HepG2 (cell line): Measurements from ENCODE around the gene NAMPT. TPM values are rescaled to one million over a fixed set of nuclear protein-coding genes. Genes with fewer than 3 reads are reported as not detected.

Experiments
- ATAC-seq: fragments of 200-7000 bp; cut with Tn5 transposase; 3 replicates; pipeline ENCODE4 v1.9.1; 2020; ENCODE audit warnings: mild to moderate bottlenecking, moderate library complexity
- BruUV-seq: library from RNA; stranded (reverse); fragments of 400-500 nt; replicated peaks from 2 replicates; lab custom pipeline; 2021; lab: Mats Ljungman, UMichigan
- CTCF ChIA-PET: fragments of 300-600 bp; formaldehyde crosslinking; extraction: SDS; loops from one replicate; lab custom pipeline; 2021; ENCODE audit warnings: low total read pairs, inconsistent platforms, low intra/inter-chr PET ratio; lab: Yijun Ruan, JAX
- POLR2A ChIA-PET: fragments of 350-600 bp; sonication (Branson Sonifier 250); formaldehyde crosslinking; loops from one replicate; lab custom pipeline; 2020; ENCODE audit warnings: antibody characterized with exemption, inconsistent platforms; lab: Yijun Ruan, JAX
- DNase-seq: peaks from one replicate; pipeline ENCODE4 v3.0.0-alpha.2; 2015; ENCODE audit warnings: low spot score
- FAIRE-seq: peaks from 3 replicates; lab custom pipeline; 2011; peaks lifted over from hg19 to GRCh38; lab: Jason Lieb, UNC
- H2AFZ ChIP-seq: one replicate; pipeline ENCODE4 v1.6.1; 2011; ENCODE audit warnings: low read length, inconsistent platforms
- H3K27ac ChIP-seq: fragments of 300-600 bp; 3 replicates; pipeline ENCODE4 v1.8.0; 2011; ENCODE audit warnings: mixed run types, mild to moderate bottlenecking, mixed read lengths, low read length, inconsistent platforms; ENCODE audit not compliant: insufficient read depth; ENCODE audit errors: extremely low read length
- H3K27me3 ChIP-seq, 2 experiments: fragments of 200-600 bp in 1 of 2; 2 replicates in 1 of 2; 3 replicates in 1 of 2; pipeline versions ENCODE4 v1.6.0 to v1.8.0; 2011; ENCODE audit warnings: low read length in 2 of 2, mild to moderate bottlenecking in 2 of 2, moderate library complexity in 2 of 2, inconsistent platforms in 1 of 2; ENCODE audit not compliant: insufficient read depth in 2 of 2, control insufficient read depth in 1 of 2
- H3K36me3 ChIP-seq, 2 experiments: fragments of 200-600 bp in 1 of 2; replicated peaks in 1 of 2; 2 replicates in 1 of 2; 3 replicates in 1 of 2; pipeline versions ENCODE4 v1.5.1 to v1.8.0; 2011; ENCODE audit warnings: low read length in 2 of 2, inconsistent platforms in 1 of 2; ENCODE audit not compliant: insufficient read depth in 2 of 2, control insufficient read depth in 1 of 2
- H3K4me1 ChIP-seq: 2 replicates; pipeline ENCODE4 v1.5.1; 2012; ENCODE audit warnings: low read length, inconsistent platforms; ENCODE audit not compliant: insufficient read depth
- H3K4me2 ChIP-seq: 2 replicates; pipeline ENCODE4 v1.6.0; 2011; ENCODE audit warnings: low read depth, low read length, inconsistent platforms
- H3K4me3 ChIP-seq, 3 experiments: fragments of 200-600 bp in 1 of 3; sonication (generic), shearing (Covaris generic) in 1 of 3; replicated peaks in 1 of 3; 2 replicates each; pipeline ENCODE4 v1.5.1; 2011 to 2016; ENCODE audit warnings: low read length in 3 of 3, inconsistent platforms in 2 of 3, low read depth in 2 of 3, mild to moderate bottlenecking in 2 of 3, control low read depth in 1 of 3, mixed read lengths in 1 of 3; ENCODE audit not compliant: insufficient read depth in 1 of 3
- H3K79me2 ChIP-seq: one replicate; pipeline ENCODE4 v1.6.1; 2011; ENCODE audit warnings: low read length, inconsistent platforms; ENCODE audit not compliant: insufficient read depth
- H3K9ac ChIP-seq: 2 replicates; pipeline ENCODE4 v1.6.0; 2011; ENCODE audit warnings: mild to moderate bottlenecking, low read depth, low read length, inconsistent platforms; ENCODE audit not compliant: insufficient read depth
- H3K9me3 ChIP-seq: 2 replicates; pipeline ENCODE4 v1.5.1; 2012; ENCODE audit warnings: mild to moderate bottlenecking, low read length
- H4K20me1 ChIP-seq: 2 replicates; pipeline ENCODE4 v1.6.0; 2011; ENCODE audit warnings: inconsistent platforms, mild to moderate bottlenecking, low read length, moderate library complexity; ENCODE audit not compliant: insufficient read depth
- KDM5B ChIP-seq: sonication (generic); formaldehyde crosslinking; IDR thresholded peaks from 2 replicates; pipeline ENCODE4 v1.4.0; 2020; ENCODE audit warnings: missing genetic modification reagents, mild to moderate bottlenecking, borderline replicate concordance
- KMT2A ChIP-seq: sonication (generic); formaldehyde crosslinking; IDR thresholded peaks from 2 replicates; pipeline ENCODE4 v1.4.0; 2020; ENCODE audit warnings: missing genetic modification reagents
- MAFF ChIP-seq: IDR thresholded peaks from 2 replicates; pipeline ENCODE4 v1.6.1; 2011; ENCODE audit warnings: low read depth, low read length, improper control_type of control experiment
- MAFK ChIP-seq, 2 experiments: IDR thresholded peaks in 1 of 2; conservative IDR thresholded peaks in 1 of 2; 2 replicates each; pipeline ENCODE4 v1.6.1; 2011; ENCODE audit warnings: improper control_type of control experiment in 2 of 2, low read length in 2 of 2
- MBD4 ChIP-seq: IDR thresholded peaks from 2 replicates; pipeline ENCODE4 v1.6.1; 2012; ENCODE audit warnings: low read length, inconsistent platforms, borderline replicate concordance
- MIER2 ChIP-seq: IDR thresholded peaks from 2 replicates; pipeline ENCODE4 v1.6.1; 2016; ENCODE audit warnings: missing biosample characterization, missing genetic modification reagents
- RBFOX2 ChIP-seq: fragments of 200-400 bp; formaldehyde crosslinking; IDR thresholded peaks from 2 replicates; pipeline ENCODE4 v1.6.1; 2017; ENCODE audit warnings: low read depth, mild to moderate bottlenecking, low read length
- SOX6 ChIP-seq, 2 experiments: fragments of 450-650 bp in 1 of 2; sonication (generic) in 1 of 2; formaldehyde crosslinking in 1 of 2; IDR thresholded peaks; 2 replicates each; pipeline versions ENCODE4 v1.4.0 to v1.6.1; 2017 to 2020; ENCODE audit warnings: antibody characterized with exemption in 1 of 2, mild to moderate bottlenecking in 1 of 2, missing genetic modification reagents in 1 of 2
- ZMYM4 ChIP-seq: sonication (generic); formaldehyde crosslinking; IDR thresholded peaks from 2 replicates; pipeline ENCODE4 v1.8.1; 2023; ENCODE audit warnings: mild to moderate bottlenecking, missing genetic modification reagents
- ZNF225 ChIP-seq: sonication (generic); formaldehyde crosslinking; IDR thresholded peaks from 2 replicates; pipeline ENCODE4 v1.4.0; 2020; ENCODE audit warnings: mild to moderate bottlenecking, missing genetic modification reagents
- ZNF451 ChIP-seq: sonication (generic); formaldehyde crosslinking; IDR thresholded peaks from 2 replicates; pipeline ENCODE4 v1.5.0; 2020; ENCODE audit warnings: mild to moderate bottlenecking, missing genetic modification reagents
- ZNF550 ChIP-seq: sonication (generic); formaldehyde crosslinking; IDR thresholded peaks from 2 replicates; pipeline ENCODE4 v1.4.0; 2020; ENCODE audit warnings: mild to moderate bottlenecking, missing genetic modification reagents, borderline replicate concordance
- ZNF644 ChIP-seq: IDR thresholded peaks from 2 replicates; pipeline ENCODE4 v1.6.1; 2016; ENCODE audit warnings: low read depth
- ZNF724P ChIP-seq: sonication (generic); formaldehyde crosslinking; IDR thresholded peaks from 2 replicates; pipeline ENCODE4 v1.8.0; 2022; ENCODE audit warnings: missing genetic modification reagents, borderline replicate concordance
- ZSCAN30 ChIP-seq: sonication (generic); formaldehyde crosslinking; IDR thresholded peaks from 2 replicates; pipeline ENCODE4 v1.5.0; 2020; ENCODE audit warnings: mild to moderate bottlenecking, missing genetic modification reagents
- WGBS: methylation state at CpG from one replicate; pipeline ENCODE4 v1.1.6; 2017; ENCODE audit warnings: low lambda C conversion rate; 5-methylcytosine and 5-hydroxymethylcytosine counted together
- in situ Hi-C: cut with HindIII; loops from 2 replicates; pipeline ENCODE4 v1.10.0; 2017; ENCODE audit warnings: low pct_unique_long_range_greater_than_20kb; ENCODE audit not compliant: extremely low pct_ligation_motif_present
- intact Hi-C: fragments of 100-400 bp; cut with micrococcal nuclease; formaldehyde crosslinking; loops from one replicate; pipeline ENCODE4 v1.10.0; 2022; ENCODE audit not compliant: unreplicated experiment
- polyA plus RNA-seq, 8 experiments: library from polyadenylated mRNA; depleted of rRNA in 3 of 8; stranded (reverse) in 7 of 8; unstranded in 1 of 8; fragments of >200 nt; fragmentation: Illumina TruSeq in 4 of 8; extraction: Trizol in 4 of 8; gene quantifications; 2 replicates each; pipeline versions ENCODE4 v1.2.1 to v1.2.3, GENCODE V29; 2011 to 2016; ENCODE audit warnings: low read depth in 4 of 8, missing spikeins in 1 of 8, mixed read lengths in 1 of 8; ENCODE audit not compliant: insufficient read depth in 1 of 8
- total RNA-seq, 5 experiments: library from RNA; depleted of rRNA; stranded (reverse); fragments of >200 nt; fragmentation: Illumina TruSeq; extraction: Trizol; gene quantifications; 2 replicates each; pipeline ENCODE4 v1.2.3, GENCODE V29; 2016; ENCODE audit warnings: low read depth in 1 of 5

The NAMPT gene
- total and polyA plus RNA-seq, 2 of the 13 experiments (the other 11 are each of a cell fraction or from before 2014, with no cell fraction given) = 15.8 to 67.7 TPM

DNA sequence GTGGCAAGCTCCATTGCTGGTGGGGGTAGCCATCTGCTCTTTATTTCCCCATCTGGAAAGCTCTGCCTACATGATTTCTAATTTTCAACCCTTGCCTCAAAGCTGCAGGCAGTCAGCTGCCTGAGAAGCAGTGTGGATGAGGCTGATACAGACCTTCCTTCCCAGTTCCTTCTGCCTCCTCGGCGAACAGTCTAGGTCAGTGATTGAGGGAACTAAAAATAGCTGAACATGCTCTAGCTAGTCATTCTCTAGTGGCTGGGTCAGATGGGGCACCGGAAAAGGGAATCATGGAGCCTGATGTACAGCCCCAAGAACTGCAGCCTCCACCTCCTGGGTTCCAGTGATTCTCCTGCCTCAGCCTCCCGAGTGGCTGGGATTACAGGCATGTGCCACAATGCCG lies 48.7 kb downstream of the NAMPT start:
- BruUV-seq = no TSS peak
- Histone ChIP-seq H3K4me3 (no peak overlapping the region), H3K9me3 (no peaks in the 10 kb centered on the region), H3K4me2 (no peak overlapping the region), H3K36me3 (no peaks in the 10 kb centered on the region), H3K9ac (no peak overlapping the region), H4K20me1 (no peaks in the 10 kb centered on the region), H3K79me2 (no peaks in the 10 kb centered on the region), H2AFZ (no peak overlapping the region), H3K27me3 (no peaks in the 10 kb centered on the region), H3K27ac (no peak overlapping the region), H3K4me1 (no peaks in the 10 kb centered on the region)
- intact Hi-C loops = no loop called here
- ChIA-PET POLR2A (no interaction called here), CTCF (no interaction called here)
- ATAC-seq (no peak), DNase-seq (no peak), FAIRE-seq (no peak)
- TF ChIP-seq ZNF225 (no peak), KDM5B (CRISPR knock-in tag) (no peak), ZNF644 (no peak), ZNF550 (CRISPR knock-in tag) (no peak), ZNF724P (CRISPR knock-in tag) (no peak), MBD4 (no peak), ZMYM4 (no peak), RBFOX2 (no peak), ZSCAN30 (CRISPR knock-in tag) (no peak)
- in situ Hi-C loops = no loop called here
- 43% methylated on average over 3 of the region's 5 CpGs for WGBS

DNA sequence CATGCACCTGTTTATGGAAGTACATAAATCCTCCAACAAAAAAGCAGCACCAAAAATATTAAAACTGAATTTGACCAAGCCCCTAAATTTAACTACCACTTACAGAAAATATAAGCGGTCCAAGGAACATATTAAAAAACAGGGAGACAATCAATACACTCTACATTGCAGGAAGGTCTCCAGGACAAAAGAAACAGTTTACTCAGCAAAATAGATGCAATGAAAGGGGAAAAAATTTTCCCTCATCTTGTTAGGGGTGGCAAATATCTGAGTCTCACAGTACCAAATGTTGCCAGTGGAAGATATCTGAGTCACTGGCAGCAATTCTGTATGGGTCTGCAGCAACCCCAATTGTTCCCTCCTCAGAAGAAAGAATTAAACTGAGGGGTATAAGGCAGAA lies 50.4 kb downstream of the NAMPT start:
- Histone ChIP-seq H3K27me3 (no peaks in the 10 kb centered on the region), H3K9me3 (no peaks in the 10 kb centered on the region), H2AFZ (no peak overlapping the region), H4K20me1 (no peaks in the 10 kb centered on the region), H3K4me1 (no peaks in the 10 kb centered on the region), H3K4me3 (no peak overlapping the region), H3K36me3 (no peaks in the 10 kb centered on the region), H3K4me2 (no peak overlapping the region), H3K79me2 (no peaks in the 10 kb centered on the region), H3K27ac (no peak overlapping the region)
- ChIA-PET CTCF (no interaction called here), POLR2A (no interaction called here)
- FAIRE-seq (no peak), ATAC-seq (no peak), DNase-seq (no peak)
- BruUV-seq = no TSS peak
- WGBS = 35% methylated on average over 1 of the region's 1 CpG
- in situ Hi-C loops (no loop called here), intact Hi-C loops (no loop called here)
- TF ChIP-seq MAFK (conservative IDR thresholded peaks at IDR 0.05 in 1 of 2, IDR thresholded peaks at IDR 0.05 in 1 of 2; ENCODE audit: low read length in 2 of 2) = peak; percentile 60 to 66
- TF ChIP-seq MIER2 = no peak
- no peak for TF ChIP-seq ZNF451
- TF ChIP-seq SOX6 (IDR thresholded peaks at IDR 0.05) = no peak
- TF ChIP-seq SOX6 (CRISPR knock-in tag; IDR thresholded peaks at IDR 0.05) = no peak
- TF ChIP-seq KMT2A (CRISPR knock-in tag) = no peak
- TF ChIP-seq MAFF = peak; percentile 63
- TF ChIP-seq, all 625 proteins: peak for 2
- H3K9ac ChIP-seq = no peak overlapping the region
